Calu3 (cell line): ENCODE data around the gene UTY. TPM values are rescaled to one million over a fixed set of nuclear protein-coding genes. Genes with fewer than 3 reads are reported as not detected.

Source experiments
- BruUV-seq: library from RNA; stranded (reverse); fragments of 400-500 nt; replicated peaks from 2 replicates; lab custom pipeline; 2021; lab: Mats Ljungman, UMichigan
- CTCF ChIA-PET: fragments of 300-600 bp; sonication (Branson Sonifier 250); formaldehyde crosslinking; loops from one replicate; lab custom pipeline; 2022; ENCODE audit warnings: antibody characterized with exemption; lab: Charles Lee
- DNase-seq: peaks from one replicate; pipeline ENCODE4 v3.0.0; 2022
- H3K27ac Mint-ChIP-seq: one replicate; pipeline ENCODE4 v1.8.0; 2022; ENCODE audit warnings: mixed read lengths; ENCODE audit not compliant: unreplicated experiment
- H3K27me3 Mint-ChIP-seq: one replicate; pipeline ENCODE4 v1.8.0; 2022; ENCODE audit warnings: mixed read lengths; ENCODE audit not compliant: unreplicated experiment
- H3K36me3 Mint-ChIP-seq: one replicate; pipeline ENCODE4 v1.8.0; 2022; ENCODE audit warnings: mild to moderate bottlenecking, moderate library complexity, mixed read lengths; ENCODE audit not compliant: insufficient read depth, unreplicated experiment
- H3K4me1 Mint-ChIP-seq: one replicate; pipeline ENCODE4 v1.8.0; 2022; ENCODE audit warnings: mild to moderate bottlenecking, low read depth, mixed read lengths; ENCODE audit not compliant: unreplicated experiment
- H3K4me3 Mint-ChIP-seq: one replicate; pipeline ENCODE4 v1.8.0; 2022; ENCODE audit warnings: mild to moderate bottlenecking, low read depth, moderate library complexity, mixed read lengths; ENCODE audit not compliant: unreplicated experiment
- H3K9me3 Mint-ChIP-seq: one replicate; pipeline ENCODE4 v1.8.0; 2022; ENCODE audit warnings: low read depth, mixed read lengths; ENCODE audit not compliant: unreplicated experiment
- CTCF ChIP-seq: fragments of 200-600 bp; IDR thresholded peaks from one replicate; pipeline ENCODE4 v1.8.0; 2022; ENCODE audit warnings: antibody characterized with exemption; ENCODE audit not compliant: unreplicated experiment
- intact Hi-C: fragments of 100-400 bp; cut with micrococcal nuclease; formaldehyde crosslinking; loops from one replicate; pipeline ENCODE4 v1.10.0; 2022; ENCODE audit not compliant: unreplicated experiment
- total RNA-seq: library from RNA; stranded (reverse); gene quantifications from 2 replicates; pipeline ENCODE4 v1.2.3, GENCODE V29; 2022

Gene UTY
- total RNA-seq, 1 experiment from 2014 or later, result not detected

DNA sequence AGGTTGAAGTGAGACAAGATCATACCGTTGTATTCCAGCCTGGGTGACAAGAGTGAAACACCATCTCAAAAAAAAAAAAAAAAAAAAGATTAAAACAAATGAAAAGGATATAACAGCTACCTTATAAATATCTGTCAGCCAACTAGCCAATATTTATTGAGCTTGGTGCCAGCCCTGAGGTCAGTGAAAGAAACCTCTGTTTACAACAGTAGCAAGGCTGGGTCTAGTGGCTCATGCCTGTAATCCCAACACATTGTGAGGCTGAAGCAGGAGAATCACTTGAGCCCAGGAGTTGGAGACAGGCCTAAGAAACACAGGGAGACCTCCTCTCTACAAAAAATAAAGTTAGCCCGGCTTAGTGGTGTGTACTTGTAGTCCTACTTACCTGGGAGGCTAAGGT is 12.6 kb upstream of the UTY start:
- no TSS peak for BruUV-seq
- CTCF ChIA-PET, result no interaction called here
- Mint-ChIP-seq H3K4me3 (no peak overlapping the region), H3K27me3 (no peaks in the 10 kb centered on the region), H3K36me3 (no peaks in the 10 kb centered on the region), H3K4me1 (no peaks in the 10 kb centered on the region), H3K9me3 (no peaks in the 10 kb centered on the region), H3K27ac (no peak overlapping the region)
- no peak for DNase-seq
- no peak for TF ChIP-seq CTCF
- intact Hi-C loops, result no loop called here

DNA sequence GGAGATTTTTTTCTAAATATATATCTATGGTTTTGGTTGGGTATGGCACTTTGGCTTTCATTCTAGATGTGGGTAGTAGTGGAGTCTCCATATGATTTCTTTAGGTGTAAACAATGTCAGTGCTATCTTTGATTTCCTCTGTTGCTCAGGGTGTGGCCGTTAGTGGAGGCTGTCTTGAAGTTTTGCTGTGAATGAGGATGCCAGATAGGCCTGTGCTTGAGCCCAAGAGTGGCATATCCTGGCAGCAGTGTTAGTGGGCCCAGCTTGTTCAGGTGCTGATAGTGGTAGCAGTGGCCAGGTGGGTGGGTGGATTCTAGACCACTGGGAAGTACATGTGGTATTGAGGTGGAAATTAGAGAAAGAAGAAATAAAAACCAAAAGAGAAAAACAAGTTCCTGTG is 8.9 kb upstream of the UTY start:
- Mint-ChIP-seq H3K9me3 (no peaks in the 10 kb centered on the region), H3K27ac (no peak overlapping the region), H3K36me3 (no peaks in the 10 kb centered on the region), H3K27me3 (no peaks in the 10 kb centered on the region), H3K4me1 (no peaks in the 10 kb centered on the region), H3K4me3 (no peak overlapping the region)
- intact Hi-C loops, result no loop called here
- TF ChIP-seq CTCF, result no peak
- CTCF ChIA-PET, result no interaction called here
- DNase-seq, result no peak
- no TSS peak for BruUV-seq

DNA sequence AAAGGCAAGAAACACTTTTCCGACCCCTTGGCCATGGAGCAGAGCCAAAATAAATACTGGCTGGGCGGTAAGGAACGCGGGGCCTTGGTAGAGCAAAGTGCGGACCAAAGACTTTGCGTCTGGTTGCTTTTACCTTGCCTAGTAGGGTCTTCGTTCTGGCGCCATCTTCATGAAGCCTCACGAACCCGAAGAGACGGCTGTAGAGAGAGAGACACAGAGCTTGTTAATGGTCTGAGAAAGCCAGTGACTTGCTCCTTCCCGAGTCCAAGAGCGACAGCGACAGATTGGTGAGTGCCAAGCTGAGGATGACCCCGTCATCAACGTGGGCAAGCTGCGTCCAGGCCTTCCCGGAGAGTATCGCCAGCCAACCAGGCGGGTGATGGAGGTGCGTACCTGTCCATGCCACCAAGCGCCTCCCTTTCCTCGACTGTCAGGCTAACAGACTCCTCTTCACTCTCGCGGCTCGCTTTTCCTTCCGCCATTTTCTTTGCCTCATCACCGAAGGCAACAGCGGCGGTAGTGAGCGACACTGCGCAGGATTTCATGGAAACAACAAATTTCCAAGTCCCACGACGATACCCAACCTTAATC is 617 bp downstream of the UTY start:
- BruUV-seq, result no TSS peak

DNA sequence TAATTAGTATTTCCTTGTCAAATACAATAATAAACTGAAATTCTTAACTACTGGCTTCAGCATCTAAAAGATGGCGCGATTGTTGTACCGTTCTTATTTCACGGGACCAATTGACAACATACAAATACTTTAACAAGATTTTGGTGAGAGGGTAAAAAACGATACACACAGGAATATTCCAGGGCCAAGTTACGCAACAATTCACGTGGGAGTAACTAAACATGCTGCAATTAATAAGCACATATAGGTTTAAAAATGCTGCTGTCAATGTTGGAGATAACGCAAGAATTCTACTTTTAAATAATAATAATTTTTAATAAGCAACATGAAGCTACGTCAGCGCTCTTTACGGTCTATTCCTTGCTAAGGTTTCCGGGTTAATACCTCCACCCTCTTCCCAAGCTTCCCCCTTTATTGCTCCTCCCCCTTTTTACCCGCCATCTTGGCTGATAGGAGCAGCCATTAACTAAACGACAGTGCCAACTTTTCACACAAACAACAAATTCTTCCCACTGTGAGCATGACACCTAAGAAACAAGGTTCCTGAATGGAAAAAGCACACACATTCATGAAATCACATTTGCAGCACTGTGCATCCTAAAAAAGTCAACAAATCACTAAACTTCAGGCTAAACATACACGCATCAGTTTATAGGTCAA is 1.6 kb downstream of the UTY start:
- CTCF ChIA-PET, result no interaction called here
- no TSS peak for BruUV-seq
- TF ChIP-seq CTCF, result no peak
- Mint-ChIP-seq H3K27ac (no peak overlapping the region), H3K27me3 (no peaks in the 10 kb centered on the region), H3K9me3 (no peaks in the 10 kb centered on the region), H3K36me3 (no peaks in the 10 kb centered on the region), H3K4me3 (no peak overlapping the region), H3K4me1 (no peaks in the 10 kb centered on the region)
- no peak for DNase-seq
- intact Hi-C loops, result no loop called here

More for the DNA sequence above, 617 bp downstream of the UTY start:
- no peak for DNase-seq
- intact Hi-C loops, result no loop called here
- no peaks in the 10 kb centered on the region for H3K9me3 Mint-ChIP-seq
- H3K4me1 Mint-ChIP-seq, result no peaks in the 10 kb centered on the region
- H3K4me3 Mint-ChIP-seq, result no peak overlapping the region
- H3K36me3 Mint-ChIP-seq, result no peaks in the 10 kb centered on the region
- no peak for TF ChIP-seq CTCF
- no peaks in the 10 kb centered on the region for H3K27me3 Mint-ChIP-seq
- CTCF ChIA-PET, result no interaction called here
- no peak overlapping the region for H3K27ac Mint-ChIP-seq
